DMS153 treated with DMSO at 0.1 percent for 48 hours (cell line): ENCODE measurements around the gene GSK3A.
"Not testable (repeated sequence)": the region's sequence is repeated elsewhere in the genome, so short reads cannot be mapped to it uniquely, and the experiment has no call there.

Experiments used
- DNase-seq: peaks from one replicate; lab custom pipeline; 2025; ENCODE audit not compliant: unreplicated experiment; lab: John Stamatoyannopoulos, UW

GSK3A gene

DNA sequence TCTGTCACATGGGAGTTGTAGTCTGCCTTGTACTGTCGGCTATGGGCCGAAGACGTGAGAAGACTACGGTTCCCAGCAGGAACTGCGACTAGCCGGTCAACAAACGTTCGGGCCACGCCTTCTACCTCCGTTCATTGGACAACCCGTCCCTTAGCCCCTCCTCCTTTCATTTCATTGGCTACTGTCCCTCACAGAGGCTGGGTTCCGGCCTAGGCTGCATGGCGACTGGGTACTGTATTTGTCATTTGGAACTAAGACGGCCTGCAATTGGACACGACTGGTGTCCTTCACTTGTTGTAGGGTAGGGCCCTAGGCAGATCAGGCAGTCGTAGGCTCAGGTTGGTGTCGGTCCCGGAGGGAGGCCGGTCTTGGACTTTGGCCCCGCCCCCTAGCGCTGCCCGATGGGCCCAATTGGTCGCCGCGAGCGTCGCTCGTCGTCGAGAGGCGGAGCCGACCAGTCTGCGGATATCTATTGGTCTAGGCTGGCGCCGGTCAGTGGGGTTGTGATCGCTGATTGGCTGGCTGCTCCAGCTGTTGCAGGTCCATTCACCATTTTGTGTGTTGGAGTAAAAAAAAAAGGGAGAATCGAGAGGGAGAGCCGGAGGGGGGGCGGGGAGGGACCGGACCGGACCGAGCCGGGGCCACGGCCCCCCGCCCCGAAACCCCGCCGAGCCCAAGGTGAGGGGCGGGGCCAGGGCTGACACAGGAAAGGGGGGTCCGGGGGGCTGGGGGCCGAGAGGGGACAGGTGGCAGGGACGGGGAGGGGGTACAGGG, 26.5 kb upstream of the GSK3A start, which contains the start of gene CIC:
Gene CIC (plus strand): TSS at position 549 of the 774 bp plus-strand sequence. CDS start 2,532 bp downstream, outside the sequence.
- peak; percentile 99 for DNase-seq

DNA sequence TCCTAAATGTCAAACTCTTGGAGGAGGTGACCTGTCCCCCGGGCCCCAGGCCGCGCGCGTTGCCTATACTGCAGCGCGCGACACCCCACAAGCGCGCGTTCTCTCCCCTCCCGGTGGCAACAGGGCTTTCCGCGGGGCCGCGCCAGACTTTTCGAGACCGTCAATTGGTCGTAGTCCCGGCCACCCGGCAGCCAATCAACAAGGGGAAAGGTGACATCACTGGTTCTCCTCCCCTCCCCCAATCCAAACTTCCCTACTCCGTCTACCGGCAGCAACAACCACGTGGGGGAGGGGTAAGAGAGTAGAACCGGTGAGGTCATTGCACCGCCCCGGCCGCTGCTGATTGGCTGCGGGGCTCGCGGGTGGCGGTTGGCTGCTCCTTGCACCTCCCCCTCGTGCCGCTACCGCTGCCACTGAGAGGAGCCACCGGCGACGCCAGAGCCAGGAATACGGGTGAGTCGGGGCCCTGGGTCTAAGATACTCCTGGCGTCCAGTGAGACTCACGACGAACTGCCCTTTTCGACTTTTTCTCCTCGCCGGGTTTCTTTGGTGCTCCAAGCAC, 25.8 kb upstream of the GSK3A start:
- peak; percentile 99 for DNase-seq

DNA sequence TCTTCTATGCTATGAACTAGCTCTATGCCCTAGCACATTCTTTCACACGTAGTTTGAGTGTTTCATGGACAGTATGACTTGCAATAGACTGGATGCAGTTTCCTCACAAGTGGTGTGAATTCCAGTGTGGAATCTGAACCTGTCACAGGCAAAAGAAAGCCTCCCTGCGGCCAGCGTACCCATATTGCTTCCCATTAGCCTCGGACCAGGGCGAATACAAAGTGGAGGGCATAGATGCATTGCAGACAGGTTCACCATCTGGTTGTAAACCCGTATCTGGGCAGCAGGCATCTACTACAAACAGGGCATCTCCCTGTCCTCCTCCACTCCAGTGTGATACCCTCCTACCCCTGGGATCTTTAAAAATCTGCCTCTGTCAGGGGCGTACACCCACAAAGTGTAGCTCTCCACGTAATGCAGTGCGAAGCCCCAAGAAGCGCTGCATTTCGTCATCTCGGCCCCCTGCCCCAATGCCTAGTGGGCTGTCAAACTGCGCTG, 25.3 kb upstream of the GSK3A start:
- no peak for DNase-seq

DNA sequence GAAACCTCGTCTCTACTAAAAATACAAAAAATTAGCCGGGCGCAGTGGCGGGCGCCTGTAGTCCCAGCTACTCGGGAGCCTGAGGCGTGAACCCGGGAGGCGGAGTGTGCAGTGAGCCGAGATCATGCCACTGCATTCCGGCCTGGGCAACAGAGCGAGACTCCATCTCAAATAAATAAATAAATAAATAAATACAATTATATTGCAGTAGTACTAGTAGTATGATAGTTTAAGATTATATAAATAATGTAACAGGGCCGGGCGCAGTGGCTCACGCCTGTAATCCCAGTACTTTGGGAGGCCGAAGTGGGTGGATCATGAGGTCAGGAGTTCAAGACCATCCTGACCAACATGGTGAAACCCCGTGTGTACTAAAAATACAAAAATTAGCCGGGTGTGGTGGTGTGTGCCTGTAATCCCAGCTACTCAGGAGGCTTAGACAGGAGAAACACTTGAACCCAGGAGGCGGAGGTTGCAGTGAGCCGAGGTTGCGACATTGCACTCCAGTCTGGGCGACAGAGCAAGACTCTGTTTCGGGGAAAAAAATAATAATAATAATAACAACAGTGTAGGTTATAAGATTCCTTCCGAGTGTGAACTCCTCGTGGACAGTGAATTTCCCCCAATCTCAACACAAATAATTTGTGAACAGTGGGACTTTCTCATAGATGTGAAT, 24.7 kb upstream of the GSK3A start:
- DNase-seq: not testable (repeated sequence)

DNA sequence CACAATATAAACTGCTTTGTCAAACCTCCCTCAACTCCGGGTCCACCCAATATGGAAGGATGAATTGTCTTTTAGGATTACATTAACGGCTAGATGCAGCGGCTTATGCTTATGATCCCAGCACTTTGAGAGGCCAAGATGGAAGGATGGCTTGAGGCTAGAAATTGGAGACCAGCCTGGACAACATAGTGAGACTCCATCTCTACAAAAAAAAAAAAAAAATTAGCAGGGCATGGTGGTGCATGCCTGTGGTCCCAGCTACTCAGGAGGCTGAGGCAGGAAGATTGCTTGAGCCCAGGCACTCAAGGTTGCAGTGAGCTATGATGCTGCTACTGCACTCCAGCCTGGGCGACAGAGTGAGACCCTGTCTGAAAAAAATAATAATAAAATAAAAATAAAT, 23.7 kb upstream of the GSK3A start:
- not testable (repeated sequence) for DNase-seq

DNA sequence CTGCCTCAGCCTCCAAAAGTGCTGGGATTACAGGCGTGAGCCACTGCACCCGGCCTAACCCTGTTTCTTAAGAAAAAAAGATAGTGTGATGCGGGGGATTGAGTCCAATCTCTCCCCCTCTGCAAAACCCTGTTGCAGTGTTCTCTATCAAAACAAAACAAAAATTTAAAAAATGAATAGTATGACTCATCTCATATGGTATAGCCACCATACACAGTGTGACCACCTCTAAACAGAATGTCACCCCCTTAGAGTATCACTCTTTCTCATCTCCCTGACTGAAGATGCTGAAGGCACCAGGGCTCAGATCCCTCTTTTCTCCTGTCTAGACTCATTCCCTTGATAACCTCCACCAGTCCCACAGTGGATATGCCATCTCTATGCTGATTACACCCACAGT, 19.4 kb upstream of the GSK3A start:
- no peak for DNase-seq

DNA sequence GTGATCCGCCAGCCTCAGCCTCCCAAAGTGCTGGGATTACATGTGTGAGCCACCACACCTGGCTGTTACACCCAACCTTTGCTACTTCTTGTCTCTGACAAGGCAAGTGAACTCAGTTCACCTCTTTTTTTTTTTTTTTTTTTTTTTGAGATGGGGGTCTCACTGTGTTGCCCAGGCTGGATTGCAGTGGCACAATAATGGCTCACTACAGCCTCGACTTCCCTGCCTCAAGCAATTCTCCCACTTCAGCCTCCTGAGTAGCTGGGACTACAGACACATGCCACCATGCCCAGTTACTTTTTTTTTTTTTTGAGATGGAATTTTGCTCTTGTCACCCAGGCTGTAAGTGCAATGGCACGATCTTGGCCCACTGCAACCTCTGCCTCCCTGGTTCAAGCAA, 15.4 kb upstream of the GSK3A start:
- not testable (repeated sequence) for DNase-seq

DNA sequence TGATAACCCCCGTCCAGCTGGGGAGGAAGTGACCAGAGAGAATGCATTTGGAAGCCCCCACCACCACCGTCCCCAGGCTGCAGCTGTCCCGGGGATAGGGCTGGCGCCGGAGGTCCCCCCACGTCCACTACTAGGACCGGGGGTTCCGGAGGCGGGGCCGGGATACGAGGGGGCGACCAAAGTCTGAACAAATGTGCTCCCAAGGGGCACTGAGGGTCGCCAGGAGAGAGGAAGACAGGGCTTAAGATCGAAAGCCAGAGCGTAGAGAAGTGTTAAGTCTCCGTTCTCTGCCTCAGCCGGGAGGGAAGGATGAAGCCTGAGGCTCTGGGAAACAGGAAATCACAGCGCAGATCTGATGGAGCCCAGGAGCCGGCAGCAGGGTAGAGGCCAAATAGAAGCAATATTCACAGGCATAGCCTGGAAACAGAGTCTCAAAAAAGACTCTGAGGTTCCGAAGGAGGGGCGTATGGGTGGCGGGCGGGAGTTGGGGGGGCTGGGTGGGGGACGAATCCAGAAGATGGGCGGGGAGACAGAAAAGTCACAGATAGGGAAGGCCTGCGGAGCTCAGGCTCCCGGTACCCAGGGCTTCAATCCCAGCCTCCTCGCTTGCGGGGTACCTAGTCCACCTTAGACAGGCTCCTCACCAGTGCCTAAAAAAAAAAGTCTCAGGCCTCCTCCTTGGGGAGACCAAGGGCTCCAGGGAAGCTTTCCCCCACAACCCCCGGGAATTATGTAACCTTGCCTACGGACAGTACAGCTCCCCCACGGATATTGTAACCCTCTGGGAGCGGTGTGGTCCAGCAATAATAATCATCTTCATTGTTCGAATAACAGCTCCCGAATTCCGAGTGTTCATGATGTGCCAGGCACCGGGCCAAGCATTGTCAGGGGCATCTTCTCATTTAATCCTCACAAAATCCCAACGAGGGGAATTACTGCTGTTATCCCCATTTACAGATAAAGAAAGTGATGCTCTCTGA, 13.7 kb upstream of the GSK3A start:
- DNase-seq: peak; percentile 29

DNA sequence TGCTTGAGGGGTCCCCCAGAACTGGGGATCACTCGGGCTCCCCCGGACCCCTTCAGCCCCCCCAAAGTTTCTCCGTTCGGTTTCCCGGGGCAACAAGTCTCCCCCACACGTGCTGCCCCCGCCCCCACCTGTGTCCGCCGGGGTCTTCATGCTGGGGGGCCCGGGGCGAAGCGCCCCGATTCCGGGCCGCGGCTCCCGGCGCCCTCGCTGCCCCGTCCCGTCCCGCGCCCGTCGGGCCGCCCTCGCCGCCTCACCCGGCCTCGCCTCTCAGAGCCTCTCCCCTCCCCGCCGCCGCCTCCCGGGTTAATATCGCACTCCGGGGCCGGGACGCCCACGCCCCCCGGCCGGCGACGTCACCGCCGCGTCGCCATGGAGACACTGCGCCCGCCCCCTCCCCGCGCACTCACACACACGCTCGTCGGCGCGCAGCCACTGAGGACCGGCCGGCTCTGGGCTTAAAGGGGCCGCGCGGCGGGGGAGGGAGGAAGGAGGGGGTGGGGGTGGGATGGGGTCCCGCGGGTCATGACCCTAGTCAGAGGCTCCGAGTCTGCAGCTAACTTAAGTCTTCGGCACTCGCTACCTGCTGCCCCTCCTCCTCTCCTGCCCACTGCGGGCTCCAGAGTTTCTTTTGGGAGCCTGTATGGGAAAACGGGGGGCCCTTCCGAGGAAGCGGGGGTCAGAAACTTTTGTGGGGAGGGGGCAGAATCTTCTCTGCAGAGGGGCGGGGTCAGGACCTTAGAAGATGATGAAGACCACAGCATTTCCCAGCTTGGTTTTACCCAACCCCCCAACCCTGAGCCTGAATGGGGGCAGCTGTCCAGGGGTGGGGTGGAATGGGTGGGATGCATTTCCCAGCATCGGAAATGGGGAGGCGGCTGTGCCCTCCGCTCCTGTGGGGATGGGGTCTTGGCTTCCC, 12.7 kb upstream of the GSK3A start, which contains the start of gene ERF:
Gene ERF (minus strand): TSS at position 279 of the 916 bp plus-strand sequence. CDS start 129 bp downstream, at position 150.
- peak; percentile 76 for DNase-seq

DNA sequence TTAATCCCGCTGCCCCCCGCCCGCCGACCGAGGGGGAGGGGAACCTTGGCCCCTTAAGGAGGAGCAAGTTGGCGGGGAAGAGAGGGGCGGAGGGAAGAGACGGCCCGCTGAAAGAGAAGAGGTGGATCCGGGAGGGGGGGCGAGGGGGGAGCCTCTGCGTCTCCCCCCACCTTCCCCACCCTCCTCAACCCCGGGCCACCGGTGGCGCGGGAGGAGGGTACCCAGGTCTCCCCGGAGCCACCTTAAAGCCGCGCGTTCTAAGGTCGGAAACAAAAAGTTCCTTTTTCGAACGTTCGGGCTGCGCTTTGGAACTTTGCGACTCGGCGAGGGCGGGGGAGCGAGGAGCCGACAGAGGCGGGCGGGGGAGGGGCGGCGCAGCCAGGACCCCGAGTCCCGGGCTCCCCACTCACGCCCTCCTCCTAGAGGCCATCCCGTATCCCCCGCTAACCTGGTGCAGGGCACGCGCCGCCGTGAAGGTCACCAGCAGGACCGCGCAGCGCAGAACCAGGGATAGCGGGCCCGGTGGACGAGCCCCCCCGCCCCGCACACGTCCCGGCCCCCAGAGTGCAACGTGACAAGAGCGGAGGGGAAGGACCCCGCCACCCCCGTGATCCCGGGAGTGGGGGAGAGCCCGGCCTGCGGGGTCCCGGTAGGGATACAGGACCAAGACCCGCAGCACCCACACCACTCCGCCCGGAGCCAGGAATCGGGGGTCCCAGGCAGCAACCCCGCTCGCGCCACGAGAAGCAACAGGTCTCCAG, 11.9 kb upstream of the GSK3A start:
- no peak for DNase-seq

DNA sequence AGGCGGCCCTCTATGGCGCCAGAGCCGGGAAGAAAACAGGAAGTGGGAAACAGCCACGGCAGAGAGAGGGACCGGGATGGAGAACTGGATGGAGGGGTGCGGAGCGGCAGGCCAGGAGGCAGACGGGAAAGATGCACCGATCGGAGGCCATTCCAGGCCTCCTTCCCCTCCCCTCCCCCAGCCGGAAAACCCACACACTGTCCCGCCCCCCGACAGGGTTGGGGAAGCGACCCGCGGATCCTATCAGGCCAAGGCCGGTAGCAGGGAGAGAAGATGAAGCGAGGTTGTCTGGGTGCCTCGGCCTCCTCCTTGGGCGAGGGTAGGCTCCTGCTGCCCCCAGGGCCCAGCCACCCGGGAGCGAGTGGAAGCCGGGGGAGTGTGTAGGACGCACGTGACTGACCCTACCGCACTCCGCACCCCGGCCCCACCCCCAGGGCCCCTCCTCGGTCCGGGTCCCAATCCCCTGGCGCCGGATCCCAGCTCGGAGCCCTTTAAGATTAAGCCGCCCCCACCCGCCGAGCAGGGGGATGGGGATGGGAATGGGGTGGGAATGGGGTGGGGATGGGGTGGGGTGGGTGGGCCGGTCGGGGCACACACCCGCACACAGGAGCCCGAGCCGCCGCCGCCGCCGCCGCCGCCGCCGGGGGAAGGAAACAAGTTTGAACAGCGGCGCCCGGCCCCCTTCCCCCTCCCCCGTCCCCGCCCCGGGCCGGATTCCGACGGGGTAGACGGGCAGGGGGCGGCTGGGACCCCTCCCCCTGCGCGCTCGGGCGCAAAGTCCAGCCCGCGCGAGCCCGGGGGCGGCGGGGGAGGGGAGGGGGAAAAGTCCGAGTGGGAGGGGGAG, 11.1 kb upstream of the GSK3A start:
- no peak for DNase-seq

DNA sequence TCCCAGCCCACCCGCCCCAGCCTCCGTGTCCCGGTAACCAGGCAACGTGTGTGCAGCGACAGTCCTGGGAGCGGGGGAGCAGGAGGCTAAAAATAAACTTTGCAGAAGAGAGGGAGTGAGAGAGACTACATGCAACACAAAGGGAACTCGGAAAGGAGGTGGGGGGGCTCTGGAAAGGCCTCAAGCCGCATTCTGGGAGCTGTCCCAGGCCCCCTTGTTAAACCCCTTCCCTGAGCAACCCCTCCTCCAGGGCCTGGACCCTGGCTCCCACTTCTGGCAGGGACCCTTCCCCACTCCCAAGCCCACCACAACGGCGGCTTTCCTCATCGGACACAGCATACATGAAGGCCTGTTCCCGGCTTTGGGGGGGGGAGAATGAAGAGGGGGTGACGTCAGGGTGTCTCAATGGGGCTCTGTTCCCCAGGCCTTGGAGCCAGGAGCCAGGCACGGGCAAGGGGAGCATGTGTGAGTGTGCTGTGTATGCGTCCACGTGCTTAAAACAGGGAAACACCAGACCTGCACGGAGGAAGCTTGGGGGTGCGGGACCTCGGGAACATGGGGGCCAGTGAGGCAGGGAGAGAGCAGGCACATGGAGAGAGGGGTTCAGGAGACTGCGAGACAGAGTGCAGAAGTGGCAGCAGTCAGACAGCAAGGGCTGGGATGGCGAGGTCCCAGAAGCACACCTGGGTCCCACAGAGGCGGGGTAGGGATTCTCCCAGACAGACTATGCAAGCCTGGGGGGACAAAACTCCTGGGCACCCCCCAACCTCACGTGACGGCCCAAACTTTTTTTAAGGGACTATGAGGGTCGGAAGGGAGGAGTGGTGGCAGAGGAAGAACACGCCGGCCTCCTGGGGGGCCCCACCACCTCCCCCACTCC, 10.2 kb upstream of the GSK3A start:
- DNase-seq: no peak

DNA sequence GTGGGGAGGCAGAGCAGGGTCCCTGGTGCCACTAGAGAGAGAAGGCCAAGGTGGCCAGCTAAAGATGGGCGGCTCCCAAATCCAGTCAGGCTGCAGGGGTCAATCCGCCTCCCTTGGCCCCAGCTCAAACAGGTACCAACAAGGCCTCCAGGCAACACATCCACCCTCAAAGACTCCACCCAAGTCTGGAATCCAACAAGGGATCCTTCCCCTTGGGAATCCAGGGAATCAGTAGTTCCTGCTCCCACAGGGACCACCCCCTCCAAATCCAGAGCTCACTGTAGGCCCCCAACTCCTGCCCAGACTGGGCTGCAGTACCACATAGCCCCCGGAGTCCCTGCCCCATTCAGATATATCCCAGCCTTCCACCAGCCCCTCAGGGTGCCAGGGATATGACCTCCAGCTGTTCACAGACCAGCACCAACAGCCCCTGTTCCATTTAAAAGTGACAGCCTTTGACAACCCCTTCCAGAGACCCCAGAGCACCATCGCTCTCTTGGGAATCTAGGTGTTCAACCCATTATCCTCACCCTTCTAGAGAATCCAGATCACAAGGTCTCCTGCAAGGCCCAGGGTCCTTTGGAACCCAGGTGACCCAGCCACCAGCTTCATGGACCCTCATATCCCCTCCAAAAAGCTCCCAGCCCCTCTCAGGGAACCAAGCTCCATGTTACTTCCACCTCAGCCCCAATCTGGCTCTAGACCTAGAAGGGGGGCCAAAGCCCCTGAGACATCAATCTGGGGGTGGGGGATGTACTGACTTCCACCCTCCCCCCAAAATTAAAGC, 9.4 kb upstream of the GSK3A start:
- DNase-seq: no peak

DNA sequence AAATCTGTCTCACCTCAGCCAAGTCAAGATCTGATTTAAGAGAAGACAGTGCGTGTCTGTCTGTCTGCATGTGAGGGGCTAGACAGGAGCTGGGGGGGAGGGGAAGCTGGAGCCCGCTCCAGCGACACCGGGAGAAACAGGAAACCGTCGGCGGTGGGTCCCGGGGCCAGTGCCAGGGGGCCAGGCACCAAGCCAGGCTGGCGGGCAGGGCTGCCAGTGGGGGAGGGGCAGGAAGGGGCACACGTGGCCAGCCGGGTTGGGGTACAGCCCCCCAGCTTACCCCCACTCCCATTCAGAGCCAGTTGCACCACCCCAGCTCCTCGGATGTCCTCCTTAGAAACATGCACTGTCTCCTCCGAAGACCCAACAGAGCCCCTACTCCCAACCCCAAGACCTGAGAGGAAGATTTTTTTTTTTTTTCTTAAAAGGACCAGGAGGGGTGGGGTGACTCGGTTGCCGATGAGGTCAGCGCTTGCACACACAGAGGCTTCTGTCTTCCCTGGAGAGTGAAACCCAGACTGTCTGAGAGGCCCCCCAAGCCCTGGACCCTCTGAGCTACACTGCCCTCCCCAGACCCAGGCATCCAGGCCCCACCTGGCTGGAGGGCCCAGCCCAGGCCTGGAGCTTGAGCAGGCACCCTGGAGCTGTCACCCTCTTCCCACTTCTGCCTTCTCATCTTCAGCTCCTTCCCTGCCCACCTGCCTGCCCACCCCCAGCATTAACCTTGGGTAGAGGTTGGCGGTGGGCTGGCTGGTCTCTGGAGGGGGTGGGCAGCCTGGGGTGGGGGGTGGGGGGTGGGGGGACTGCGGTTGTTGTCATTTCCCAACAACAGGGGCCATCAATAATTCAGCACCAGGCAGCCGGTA, 8.5 kb upstream of the GSK3A start:
- no peak for DNase-seq

DNA sequence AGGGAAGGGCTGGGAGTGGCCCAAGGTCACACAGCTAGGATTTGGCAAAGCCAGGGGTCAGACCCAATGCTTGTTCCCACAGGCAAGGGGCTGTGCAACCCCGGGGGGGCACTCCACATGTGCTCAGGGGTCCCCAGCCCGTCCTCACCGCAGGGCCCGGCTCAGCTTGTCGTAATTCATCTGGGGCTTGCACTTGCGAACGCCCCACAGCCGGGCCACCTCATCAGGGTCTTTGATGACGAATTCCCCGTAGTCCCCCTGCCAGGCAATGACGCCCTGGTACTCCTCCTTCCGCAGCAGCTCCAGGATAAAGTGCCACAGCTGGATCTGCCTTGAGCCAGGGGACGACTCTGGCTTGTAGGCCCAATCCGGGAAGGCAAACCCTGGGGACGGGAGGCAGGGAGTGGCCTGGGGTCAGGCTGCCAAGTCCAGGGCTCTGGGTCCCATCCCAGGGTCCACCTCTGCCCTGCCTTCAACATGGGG, 7.8 kb upstream of the GSK3A start:
- no peak for DNase-seq
